ENCODE measurements around the gene MCRIP2. TPM values are rescaled to one million over a fixed set of nuclear protein-coding genes. Genes with fewer than 3 reads are reported as not detected.

MCRIP2 gene
- total RNA-seq, 1 donor from 2014 or later = 24.1 TPM

DNA sequence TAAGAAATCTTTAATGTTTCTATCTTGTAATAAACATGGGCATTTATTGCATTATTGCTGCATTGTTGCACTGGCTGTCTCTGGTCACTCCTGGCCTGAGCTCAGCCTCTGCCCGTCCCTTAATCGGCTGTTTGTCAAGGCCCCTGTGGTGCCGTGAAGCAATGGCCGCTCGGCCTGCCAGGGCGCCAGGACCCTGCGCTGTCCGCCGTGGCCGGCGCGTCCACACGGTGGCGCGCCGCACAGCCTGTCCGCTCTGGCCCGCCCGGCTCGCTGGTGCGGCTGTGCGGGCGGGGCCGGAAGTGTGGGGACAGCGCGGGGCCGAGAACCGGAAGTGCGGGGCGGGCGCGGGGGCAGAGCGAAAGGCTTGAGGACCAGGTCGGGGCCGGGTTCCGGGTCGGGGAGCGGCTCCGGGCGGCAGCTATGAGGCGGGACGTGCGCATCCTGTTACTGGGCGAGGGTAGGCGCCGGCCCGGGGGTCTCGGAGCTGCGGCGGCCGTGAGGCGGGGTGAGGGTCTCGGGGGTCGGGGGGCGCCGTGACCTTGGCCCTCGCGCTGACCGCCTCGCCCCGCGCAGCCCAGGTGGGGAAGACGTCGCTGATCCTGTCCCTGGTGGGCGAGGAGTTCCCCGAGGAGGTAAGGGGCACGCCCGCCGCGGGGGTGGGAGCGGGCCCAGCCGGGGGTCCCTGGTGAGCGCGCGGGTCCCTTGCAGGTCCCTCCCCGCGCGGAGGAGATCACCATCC lies 26.3 kb downstream of the MCRIP2 start, which contains the start of gene RHOT2:
Gene RHOT2 (plus strand): TSS at position 353 of the 739 bp plus-strand sequence. CDS start 68 bp downstream, at position 421.
- DNase-seq (ENCODE audit: extremely low read depth, low read depth, low spot score) = no peak

DNA sequence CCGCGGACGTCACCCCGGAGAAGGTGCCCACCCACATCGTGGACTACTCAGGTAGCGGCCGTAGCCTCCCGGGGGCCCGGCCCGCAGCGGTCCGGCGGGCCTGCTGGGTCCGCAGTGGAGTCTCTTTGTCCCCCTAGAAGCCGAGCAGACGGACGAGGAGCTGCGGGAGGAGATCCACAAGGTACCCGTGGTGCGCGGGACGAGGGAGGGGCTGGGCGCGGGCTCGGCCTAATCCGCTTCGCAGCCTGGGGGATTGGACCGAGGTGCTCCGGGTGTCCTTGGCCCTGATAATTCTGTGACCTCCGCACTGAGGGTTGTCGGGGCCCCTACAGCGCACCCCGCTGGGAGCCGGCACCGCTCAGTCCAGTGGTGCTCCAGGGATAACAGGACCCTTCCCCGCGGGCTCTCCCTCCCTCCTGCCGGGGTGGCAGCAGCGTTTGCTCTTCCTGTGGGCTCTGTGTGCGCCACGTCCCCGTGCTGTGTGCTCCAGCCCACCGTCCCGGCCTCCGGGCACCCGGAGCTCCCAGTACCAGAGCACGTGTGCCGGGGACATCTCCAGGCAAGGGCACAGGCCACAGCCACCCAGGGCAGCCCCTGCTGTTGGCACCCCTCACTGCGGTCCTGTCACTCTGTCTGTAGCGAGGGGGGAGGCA lies 27.0 kb downstream of the MCRIP2 start:
- no peak for DNase-seq (ENCODE audit: extremely low read depth, low read depth, low spot score)

DNA sequence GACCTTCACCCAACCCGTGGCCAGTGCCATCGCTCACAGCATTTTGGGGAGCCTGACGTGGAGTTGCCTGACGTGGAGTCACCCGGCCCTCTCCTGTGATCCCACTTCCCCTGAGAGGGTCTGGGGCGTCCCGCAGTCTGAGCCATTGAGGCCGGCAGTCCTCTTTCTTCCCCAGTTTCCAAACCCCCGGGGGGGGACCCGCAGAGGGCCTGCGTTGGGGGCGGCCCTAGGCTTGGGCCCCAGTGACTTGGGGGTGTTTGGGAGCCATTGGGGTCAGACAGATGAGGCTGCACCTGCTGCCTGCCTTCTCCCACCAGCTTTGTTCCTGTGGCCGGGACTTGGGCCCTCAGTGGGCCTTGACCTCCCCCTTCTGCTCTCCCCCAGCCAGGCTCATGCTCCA lies 28.0 kb downstream of the MCRIP2 start:
- no peak for DNase-seq (ENCODE audit: extremely low read depth, low read depth, low spot score)

DNA sequence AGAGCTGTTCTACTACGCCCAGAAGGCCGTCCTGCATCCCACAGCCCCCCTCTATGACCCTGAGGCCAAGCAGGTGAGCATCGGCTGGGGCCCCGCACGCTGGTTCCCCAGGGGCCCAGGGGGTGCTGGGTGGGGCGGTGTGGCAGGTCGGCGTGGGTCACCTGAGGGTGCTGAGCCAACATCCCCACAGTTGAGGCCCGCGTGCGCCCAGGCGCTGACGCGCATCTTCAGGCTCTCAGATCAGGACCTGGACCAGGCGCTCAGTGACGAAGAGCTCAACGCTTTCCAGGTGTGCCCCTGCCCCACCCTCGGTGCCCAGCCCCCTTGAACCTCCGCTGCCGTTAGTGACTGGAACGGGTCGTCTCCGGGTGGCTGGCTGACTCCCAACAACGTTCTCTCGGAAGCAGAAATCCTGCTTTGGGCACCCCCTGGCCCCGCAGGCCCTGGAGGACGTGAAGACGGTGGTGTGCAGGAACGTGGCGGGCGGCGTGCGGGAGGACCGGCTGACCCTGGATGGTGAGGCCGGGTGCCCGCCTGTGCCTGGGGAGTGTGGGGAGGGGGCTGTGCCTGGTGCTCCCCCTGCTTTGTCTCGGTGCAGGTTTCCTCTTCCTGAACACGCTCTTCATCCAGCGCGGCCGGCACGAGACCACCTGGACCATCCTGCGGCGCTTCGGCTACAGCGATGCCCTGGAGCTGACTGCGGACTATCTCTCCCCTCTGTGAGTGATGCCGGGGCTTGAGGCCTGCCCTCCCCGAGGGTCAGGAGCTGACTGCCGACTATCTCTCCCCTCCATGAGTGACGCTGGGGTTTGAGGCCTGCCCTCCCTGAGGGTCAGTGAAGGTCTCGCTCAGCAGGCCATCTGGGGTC lies 29.1 kb downstream of the MCRIP2 start:
- no peak for DNase-seq (ENCODE audit: extremely low read depth, low read depth, low spot score)

DNA sequence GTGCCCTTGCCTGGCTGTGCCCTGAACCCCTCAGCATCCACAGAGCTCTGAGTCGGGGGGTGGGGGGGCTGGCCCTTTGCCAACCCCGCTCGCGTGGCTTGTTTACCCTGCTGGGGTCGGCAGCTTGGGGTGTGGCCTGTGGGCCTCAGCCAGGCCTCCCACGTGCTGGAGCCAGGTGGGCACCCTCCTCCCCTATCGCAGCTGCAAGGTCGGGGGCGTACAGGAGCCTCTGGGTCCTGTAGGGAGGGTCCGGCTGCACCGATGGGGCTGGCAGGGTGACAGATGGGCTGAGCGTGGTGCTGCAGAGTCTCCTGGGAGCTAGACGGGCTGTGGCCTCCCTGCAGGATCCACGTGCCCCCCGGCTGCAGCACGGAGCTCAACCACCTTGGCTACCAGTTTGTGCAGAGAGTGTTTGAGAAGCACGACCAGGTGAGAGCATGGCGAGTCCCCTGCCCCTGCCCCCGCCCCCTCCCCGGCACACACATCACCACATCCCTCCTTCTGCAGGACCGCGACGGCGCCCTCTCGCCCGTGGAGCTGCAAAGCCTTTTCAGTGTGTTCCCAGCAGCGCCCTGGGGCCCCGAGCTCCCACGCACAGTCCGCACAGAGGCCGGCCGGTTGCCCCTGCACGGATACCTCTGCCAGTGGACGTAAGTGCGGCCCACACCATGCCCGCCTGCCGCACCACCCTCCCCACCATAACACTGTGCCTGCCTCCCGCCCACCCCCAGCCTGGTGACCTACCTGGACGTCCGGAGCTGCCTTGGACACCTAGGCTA lies 29.9 kb downstream of the MCRIP2 start:
- no peak for DNase-seq (ENCODE audit: extremely low read depth, low read depth, low spot score)

DNA sequence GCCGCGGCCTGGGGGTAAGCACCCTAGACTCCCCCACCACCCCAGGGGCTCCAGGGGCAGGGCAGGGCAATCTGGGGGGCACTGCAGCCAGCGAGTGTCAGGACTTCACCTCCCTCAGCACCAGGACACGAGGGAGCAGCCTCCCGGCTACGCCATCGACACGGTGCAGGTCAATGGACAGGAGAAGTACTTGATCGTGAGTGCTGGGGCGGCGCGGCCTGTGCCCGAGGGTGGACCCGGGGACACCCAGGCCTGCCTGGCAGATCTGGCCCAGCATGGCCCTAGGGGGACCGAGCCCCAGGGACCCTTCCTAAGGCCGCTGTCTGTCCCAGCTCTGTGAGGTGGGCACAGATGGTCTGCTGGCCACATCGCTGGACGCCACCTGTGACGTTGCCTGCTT lies 30.7 kb downstream of the MCRIP2 start:
- DNase-seq (ENCODE audit: extremely low read depth, low read depth, low spot score) = no peak

DNA sequence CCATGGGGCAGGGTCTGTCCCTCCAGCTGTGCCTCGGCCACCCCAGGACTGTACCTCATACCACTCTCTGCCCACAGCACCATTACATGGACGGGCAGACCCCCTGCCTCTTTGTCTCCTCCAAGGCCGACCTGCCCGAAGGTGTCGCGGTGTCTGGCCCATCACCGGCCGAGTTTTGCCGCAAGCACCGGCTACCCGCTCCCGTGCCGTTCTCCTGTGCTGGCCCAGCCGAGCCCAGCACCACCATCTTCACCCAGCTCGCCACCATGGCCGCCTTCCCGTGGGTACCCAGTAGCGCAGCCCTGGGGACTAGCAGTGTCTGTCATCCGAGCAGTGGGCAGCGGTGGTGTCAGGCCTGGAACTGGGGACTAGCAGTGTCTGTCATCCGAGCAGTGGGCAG lies 31.2 kb downstream of the MCRIP2 start:
- no peak for DNase-seq (ENCODE audit: extremely low read depth, low read depth, low spot score)

DNA sequence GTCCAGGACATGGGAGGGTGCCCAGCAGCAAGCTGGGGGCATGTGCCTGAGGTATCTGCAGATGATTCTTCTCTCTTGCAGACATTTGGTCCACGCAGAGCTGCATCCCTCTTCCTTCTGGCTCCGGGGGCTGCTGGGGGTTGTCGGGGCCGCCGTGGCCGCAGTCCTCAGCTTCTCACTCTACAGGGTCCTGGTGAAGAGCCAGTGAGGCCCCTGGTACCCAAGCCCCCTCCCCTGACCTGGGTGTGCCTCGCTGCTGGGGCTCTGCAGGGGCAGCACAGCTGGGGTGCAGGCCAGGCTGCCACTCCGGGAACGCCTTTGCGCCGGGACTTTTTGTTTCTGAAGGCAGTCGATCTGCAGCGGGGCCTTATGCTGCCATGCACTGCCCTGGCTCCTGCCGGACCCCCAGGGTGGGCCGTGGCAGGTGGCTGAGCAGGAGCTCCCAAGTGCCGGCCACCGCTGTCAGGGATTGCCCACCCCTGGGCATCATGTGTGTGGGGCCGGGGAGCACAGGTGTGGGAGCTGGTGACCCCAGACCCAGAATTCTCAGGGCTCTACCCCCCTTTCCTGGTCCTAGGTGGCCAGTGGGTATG lies 31.9 kb downstream of the MCRIP2 start:
- no peak for DNase-seq (ENCODE audit: extremely low read depth, low read depth, low spot score)

DNA sequence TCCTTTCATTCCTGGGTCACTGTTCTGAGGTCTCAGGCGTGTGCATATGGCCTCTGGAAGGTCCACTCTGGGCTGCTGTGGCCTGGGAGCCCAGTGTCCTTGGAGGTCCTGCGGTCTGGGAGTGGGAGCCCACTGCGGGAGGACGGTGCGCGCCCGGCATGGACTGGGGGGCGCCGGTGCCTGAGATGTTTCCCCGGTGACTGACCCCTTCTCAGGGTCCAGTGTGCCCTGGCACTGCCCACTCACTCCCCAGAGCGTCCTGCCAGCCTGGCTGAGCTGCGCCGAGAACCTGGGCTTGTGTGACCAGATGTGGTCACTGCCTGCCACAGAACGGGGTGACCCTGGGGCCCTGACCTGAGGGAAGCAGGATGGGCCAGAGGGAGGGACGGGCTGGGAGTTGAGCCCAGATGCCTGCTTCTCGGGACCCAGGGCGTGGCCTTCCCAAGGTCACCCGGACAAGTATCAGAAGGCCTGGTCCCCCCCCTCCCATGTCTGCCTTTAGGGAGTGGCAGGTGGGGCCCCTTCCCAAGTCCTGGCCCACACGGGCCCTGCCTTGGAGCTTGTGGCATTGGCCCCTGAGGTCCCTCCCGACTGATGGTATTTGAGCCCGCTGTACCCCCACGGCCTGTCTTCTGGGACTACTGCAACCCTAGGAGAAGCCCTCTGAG lies 32.7 kb downstream of the MCRIP2 start:
- DNase-seq (ENCODE audit: extremely low read depth, low read depth, low spot score) = no peak

DNA sequence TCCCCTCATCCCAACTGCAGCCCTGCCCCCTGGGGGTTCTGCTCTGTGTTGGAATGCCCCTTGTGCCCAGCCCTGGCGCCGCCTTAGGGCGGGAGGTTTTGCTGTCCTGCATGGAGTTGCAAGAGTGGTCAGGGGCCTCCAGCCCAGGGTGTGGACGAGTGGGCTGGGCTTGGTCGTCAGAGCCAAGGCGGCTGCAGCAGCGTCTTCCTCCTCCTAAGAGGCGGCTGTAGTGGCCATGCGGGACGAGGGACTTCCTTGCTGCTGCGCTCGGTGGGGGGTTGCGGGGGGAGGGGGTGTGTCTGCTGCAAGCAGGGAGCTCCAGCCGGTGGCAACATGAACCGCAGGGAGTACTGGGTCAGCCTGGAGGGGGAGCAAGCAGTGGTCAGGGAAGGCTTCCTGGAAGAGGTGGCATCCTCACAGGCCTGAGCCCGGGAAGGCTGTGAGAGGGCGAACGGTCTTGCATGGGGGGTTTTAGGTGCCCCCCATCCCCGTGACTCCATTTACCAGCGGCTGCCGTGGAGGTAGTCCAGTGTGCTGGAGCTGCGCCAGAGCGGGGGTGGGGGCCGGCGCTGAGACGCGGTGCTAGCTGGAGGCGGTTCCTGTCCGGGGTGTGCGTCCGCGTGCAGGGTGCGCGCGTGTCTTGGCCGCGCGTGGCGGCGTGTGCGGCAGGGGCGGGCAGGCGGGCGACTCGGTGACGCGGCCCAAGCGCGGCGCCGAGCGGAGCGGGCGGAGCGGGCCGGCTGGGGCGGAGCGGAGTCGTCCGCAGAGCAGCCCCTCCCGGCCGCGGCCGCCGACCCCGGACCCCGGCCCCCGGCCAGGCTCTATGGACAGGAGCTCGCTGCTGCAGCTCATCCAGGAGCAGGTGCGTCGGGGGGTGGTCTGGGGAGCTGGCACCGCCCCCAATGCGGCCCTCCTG lies 33.6 kb downstream of the MCRIP2 start, which contains the start of gene RHBDL1:
Gene RHBDL1 (plus strand): TSS at position 704 of the 916 bp plus-strand sequence. CDS start 120 bp downstream, at position 824.
- no peak for DNase-seq (ENCODE audit: extremely low read depth, low read depth, low spot score)

DNA sequence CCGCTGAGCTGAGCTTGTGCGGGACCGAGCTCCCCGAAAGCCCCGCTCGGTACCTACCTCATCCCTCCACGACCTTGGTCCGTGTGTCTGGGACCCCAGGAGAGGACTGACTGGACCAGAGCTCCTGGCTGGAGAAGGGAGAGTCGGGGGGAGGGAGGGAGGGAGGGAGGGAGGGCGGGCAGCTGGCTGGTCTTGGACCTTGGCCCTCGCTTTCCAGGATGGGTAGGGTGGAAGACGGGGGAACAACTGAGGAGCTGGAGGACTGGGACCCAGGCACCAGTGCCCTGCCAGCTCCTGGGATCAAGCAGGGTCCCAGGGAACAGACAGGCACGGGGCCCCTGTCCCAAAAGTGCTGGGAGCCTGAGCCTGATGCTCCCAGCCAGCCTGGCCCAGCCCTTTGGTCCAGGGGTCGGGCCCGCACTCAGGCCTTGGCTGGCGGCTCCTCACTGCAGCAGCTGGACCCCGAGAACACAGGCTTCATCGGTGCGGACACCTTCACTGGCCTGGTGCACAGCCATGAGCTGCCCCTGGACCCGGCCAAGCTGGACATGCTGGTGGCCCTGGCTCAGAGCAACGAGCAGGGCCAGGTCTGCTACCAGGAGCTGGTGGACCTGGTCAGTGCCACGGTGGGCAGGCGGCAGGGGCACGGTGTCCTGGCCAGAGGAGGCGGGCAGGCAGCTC lies 34.4 kb downstream of the MCRIP2 start:
- DNase-seq (ENCODE audit: extremely low read depth, low read depth, low spot score) = no peak

DNA sequence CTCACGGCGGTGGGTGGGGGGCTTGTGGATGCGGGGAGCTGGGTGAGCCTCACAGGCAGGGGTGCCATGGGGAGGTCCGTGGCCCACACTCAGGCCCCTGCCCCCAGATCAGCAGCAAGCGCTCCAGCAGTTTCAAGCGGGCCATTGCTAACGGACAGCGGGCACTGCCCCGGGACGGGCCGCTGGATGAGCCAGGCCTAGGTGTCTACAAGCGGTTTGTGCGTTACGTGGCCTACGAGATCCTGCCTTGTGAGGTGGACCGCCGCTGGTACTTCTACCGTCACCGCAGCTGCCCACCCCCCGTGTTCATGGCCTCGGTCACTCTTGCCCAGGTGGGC lies 34.9 kb downstream of the MCRIP2 start:
- no peak for DNase-seq (ENCODE audit: extremely low read depth, low read depth, low spot score)

DNA sequence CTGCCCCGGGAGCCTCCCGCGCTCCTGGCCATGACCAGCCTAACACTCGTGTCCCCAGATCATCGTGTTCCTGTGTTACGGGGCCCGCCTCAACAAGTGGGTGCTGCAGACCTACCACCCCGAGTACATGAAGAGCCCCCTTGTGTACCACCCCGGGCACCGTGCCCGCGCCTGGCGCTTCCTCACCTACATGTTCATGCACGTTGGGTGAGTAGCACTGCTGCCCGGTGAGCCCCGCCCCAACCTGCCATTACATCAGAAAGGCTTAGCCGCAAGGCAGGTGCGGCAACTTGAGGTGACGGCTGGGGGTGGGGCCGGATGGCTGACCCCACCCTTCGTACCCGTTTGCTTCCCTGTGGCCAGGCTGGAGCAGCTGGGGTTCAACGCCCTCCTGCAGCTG lies 35.3 kb downstream of the MCRIP2 start:
- no peak for DNase-seq (ENCODE audit: extremely low read depth, low read depth, low spot score)

DNA sequence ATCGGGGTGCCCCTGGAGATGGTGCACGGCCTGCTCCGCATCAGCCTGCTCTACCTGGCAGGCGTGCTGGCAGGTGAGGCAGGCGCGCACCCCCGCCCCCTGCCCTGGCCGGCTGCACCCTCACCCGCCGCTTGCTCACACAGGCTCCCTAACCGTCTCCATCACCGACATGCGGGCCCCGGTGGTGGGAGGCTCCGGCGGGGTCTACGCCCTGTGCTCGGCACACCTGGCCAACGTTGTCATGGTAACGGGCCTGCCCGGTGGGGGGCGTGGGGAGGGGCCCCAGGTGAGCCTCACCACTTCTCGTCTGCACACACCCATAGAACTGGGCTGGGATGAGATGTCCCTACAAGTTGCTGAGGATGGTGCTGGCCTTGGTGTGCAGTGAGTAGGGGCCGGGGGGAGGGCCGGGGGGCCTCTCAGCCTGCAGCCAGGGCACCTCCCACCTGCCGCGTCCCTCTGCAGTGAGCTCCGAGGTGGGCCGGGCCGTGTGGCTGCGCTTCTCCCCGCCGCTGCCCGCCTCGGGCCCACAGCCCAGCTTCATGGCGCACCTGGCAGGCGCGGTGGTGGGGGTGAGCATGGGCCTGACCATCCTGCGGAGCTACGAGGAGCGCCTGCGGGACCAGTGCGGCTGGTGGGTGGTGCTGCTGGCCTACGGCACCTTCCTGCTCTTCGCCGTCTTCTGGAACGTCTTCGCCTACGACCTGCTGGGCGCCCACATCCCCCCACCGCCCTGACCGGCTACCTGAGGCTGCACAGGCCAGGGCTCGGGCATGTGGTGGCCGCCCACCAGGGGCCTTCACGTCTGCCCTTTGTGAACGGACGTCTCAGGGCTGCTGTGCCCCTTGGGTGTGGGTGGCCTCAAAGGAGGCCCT lies 35.9 kb downstream of the MCRIP2 start:
- DNase-seq (ENCODE audit: extremely low read depth, low read depth, low spot score) = no peak

DNA sequence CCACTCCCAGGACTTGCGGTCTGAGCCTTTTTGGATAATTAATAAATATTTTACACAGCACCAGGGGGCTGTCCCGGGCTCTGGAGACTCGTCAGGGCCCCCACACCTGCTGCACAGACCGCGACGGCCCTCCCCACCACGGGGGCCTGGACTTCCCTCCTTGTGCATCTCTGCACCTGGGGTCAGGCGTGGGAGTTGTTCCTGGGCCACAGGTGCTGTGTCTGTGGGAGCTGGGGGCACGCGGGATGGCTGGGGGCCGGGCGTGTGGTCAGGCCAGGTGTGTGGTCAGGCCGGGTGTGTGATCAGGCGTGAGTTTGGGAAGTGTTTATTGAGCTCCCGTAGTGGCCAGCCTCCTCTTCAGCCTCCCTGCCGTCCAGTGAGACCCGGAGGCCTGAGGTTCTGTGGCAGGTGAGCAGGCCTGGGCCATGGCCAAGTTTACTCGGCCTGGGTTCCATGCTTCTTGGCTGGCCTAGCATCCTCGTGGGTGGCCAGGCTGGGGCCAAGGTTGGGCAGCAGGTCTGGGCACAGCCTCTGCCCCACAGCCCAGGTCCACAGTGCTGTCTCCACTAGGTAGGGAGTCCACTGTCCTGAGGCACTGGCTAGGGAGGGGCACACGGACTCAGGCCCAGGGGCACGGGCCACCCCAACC lies 36.7 kb downstream of the MCRIP2 start:
- DNase-seq (ENCODE audit: extremely low read depth, low read depth, low spot score) = no peak
